HepG2 (cell line): ENCODE measurements around the gene KIF21B. TPM values are rescaled to one million over a fixed set of nuclear protein-coding genes. Genes with fewer than 3 reads are reported as not detected.

ENCODE experiments used
- ATAC-seq: fragments of 200-7000 bp; cut with Tn5 transposase; 3 replicates; pipeline ENCODE4 v1.9.1; 2020; ENCODE audit warnings: mild to moderate bottlenecking, moderate library complexity
- BruUV-seq: library from RNA; stranded (reverse); fragments of 400-500 nt; replicated peaks from 2 replicates; lab custom pipeline; 2021; lab: Mats Ljungman, UMichigan
- CTCF ChIA-PET: fragments of 300-600 bp; formaldehyde crosslinking; extraction: SDS; loops from one replicate; lab custom pipeline; 2021; ENCODE audit warnings: low total read pairs, inconsistent platforms, low intra/inter-chr PET ratio; lab: Yijun Ruan, JAX
- POLR2A ChIA-PET: fragments of 350-600 bp; sonication (Branson Sonifier 250); formaldehyde crosslinking; loops from one replicate; lab custom pipeline; 2020; ENCODE audit warnings: antibody characterized with exemption, inconsistent platforms; lab: Yijun Ruan, JAX
- DNase-seq: peaks from one replicate; pipeline ENCODE4 v3.0.0-alpha.2; 2015; ENCODE audit warnings: low spot score
- FAIRE-seq: peaks from 3 replicates; lab custom pipeline; 2011; peaks lifted over from hg19 to GRCh38; lab: Jason Lieb, UNC
- H2AFZ ChIP-seq: one replicate; pipeline ENCODE4 v1.6.1; 2011; ENCODE audit warnings: low read length, inconsistent platforms
- H3K27ac ChIP-seq: fragments of 300-600 bp; 3 replicates; pipeline ENCODE4 v1.8.0; 2011; ENCODE audit warnings: mixed run types, mild to moderate bottlenecking, mixed read lengths, low read length, inconsistent platforms; ENCODE audit not compliant: insufficient read depth; ENCODE audit errors: extremely low read length
- H3K27me3 ChIP-seq, 2 experiments: fragments of 200-600 bp in 1 of 2; 2 replicates in 1 of 2; 3 replicates in 1 of 2; pipeline versions ENCODE4 v1.6.0 to v1.8.0; 2011; ENCODE audit warnings: low read length in 2 of 2, mild to moderate bottlenecking in 2 of 2, moderate library complexity in 2 of 2, inconsistent platforms in 1 of 2; ENCODE audit not compliant: insufficient read depth in 2 of 2, control insufficient read depth in 1 of 2
- H3K36me3 ChIP-seq, 2 experiments: fragments of 200-600 bp in 1 of 2; replicated peaks in 1 of 2; 2 replicates in 1 of 2; 3 replicates in 1 of 2; pipeline versions ENCODE4 v1.5.1 to v1.8.0; 2011; ENCODE audit warnings: low read length in 2 of 2, inconsistent platforms in 1 of 2; ENCODE audit not compliant: insufficient read depth in 2 of 2, control insufficient read depth in 1 of 2
- H3K4me1 ChIP-seq: 2 replicates; pipeline ENCODE4 v1.5.1; 2012; ENCODE audit warnings: low read length, inconsistent platforms; ENCODE audit not compliant: insufficient read depth
- H3K4me2 ChIP-seq: 2 replicates; pipeline ENCODE4 v1.6.0; 2011; ENCODE audit warnings: low read depth, low read length, inconsistent platforms
- H3K4me3 ChIP-seq, 3 experiments: fragments of 200-600 bp in 1 of 3; sonication (generic), shearing (Covaris generic) in 1 of 3; replicated peaks in 1 of 3; 2 replicates each; pipeline ENCODE4 v1.5.1; 2011 to 2016; ENCODE audit warnings: low read length in 3 of 3, inconsistent platforms in 2 of 3, low read depth in 2 of 3, mild to moderate bottlenecking in 2 of 3, control low read depth in 1 of 3, mixed read lengths in 1 of 3; ENCODE audit not compliant: insufficient read depth in 1 of 3
- H3K79me2 ChIP-seq: one replicate; pipeline ENCODE4 v1.6.1; 2011; ENCODE audit warnings: low read length, inconsistent platforms; ENCODE audit not compliant: insufficient read depth
- H3K9ac ChIP-seq: 2 replicates; pipeline ENCODE4 v1.6.0; 2011; ENCODE audit warnings: mild to moderate bottlenecking, low read depth, low read length, inconsistent platforms; ENCODE audit not compliant: insufficient read depth
- H3K9me3 ChIP-seq: 2 replicates; pipeline ENCODE4 v1.5.1; 2012; ENCODE audit warnings: mild to moderate bottlenecking, low read length
- H4K20me1 ChIP-seq: 2 replicates; pipeline ENCODE4 v1.6.0; 2011; ENCODE audit warnings: inconsistent platforms, mild to moderate bottlenecking, low read length, moderate library complexity; ENCODE audit not compliant: insufficient read depth
- RFXANK ChIP-seq: IDR thresholded peaks from 2 replicates; pipeline ENCODE4 v1.6.1; 2016
- SMC3 ChIP-seq: IDR thresholded peaks from 2 replicates; pipeline ENCODE4 v1.6.1; 2011; ENCODE audit warnings: low read length, improper control_type of control experiment
- ZNF160 ChIP-seq: sonication (generic); formaldehyde crosslinking; IDR thresholded peaks from 2 replicates; pipeline ENCODE4 v1.8.0; 2022; ENCODE audit warnings: mild to moderate bottlenecking, inconsistent platforms, missing genetic modification reagents
- ZNF441 ChIP-seq: sonication (generic); formaldehyde crosslinking; IDR thresholded peaks from 2 replicates; pipeline ENCODE4 v1.7.0; 2021; ENCODE audit warnings: missing genetic modification reagents, borderline replicate concordance
- ZNF646 ChIP-seq: sonication (generic); formaldehyde crosslinking; IDR thresholded peaks from 2 replicates; pipeline ENCODE4 v1.9.0; 2021; ENCODE audit warnings: mild to moderate bottlenecking, missing genetic modification reagents
- WGBS: methylation state at CpG from one replicate; pipeline ENCODE4 v1.1.6; 2017; ENCODE audit warnings: low lambda C conversion rate; 5-methylcytosine and 5-hydroxymethylcytosine counted together
- in situ Hi-C: cut with HindIII; loops from 2 replicates; pipeline ENCODE4 v1.10.0; 2017; ENCODE audit warnings: low pct_unique_long_range_greater_than_20kb; ENCODE audit not compliant: extremely low pct_ligation_motif_present
- intact Hi-C: fragments of 100-400 bp; cut with micrococcal nuclease; formaldehyde crosslinking; loops from one replicate; pipeline ENCODE4 v1.10.0; 2022; ENCODE audit not compliant: unreplicated experiment
- polyA plus RNA-seq, 8 experiments: library from polyadenylated mRNA; depleted of rRNA in 3 of 8; stranded (reverse) in 7 of 8; unstranded in 1 of 8; fragments of >200 nt; fragmentation: Illumina TruSeq in 4 of 8; extraction: Trizol in 4 of 8; gene quantifications; 2 replicates each; pipeline versions ENCODE4 v1.2.1 to v1.2.3, GENCODE V29; 2011 to 2016; ENCODE audit warnings: low read depth in 4 of 8, missing spikeins in 1 of 8, mixed read lengths in 1 of 8; ENCODE audit not compliant: insufficient read depth in 1 of 8
- total RNA-seq, 5 experiments: library from RNA; depleted of rRNA; stranded (reverse); fragments of >200 nt; fragmentation: Illumina TruSeq; extraction: Trizol; gene quantifications; 2 replicates each; pipeline ENCODE4 v1.2.3, GENCODE V29; 2016; ENCODE audit warnings: low read depth in 1 of 5
- TF ChIP-seq, protein P1 (sequence below): sonication (generic); formaldehyde crosslinking; IDR thresholded peaks from 2 replicates; pipeline ENCODE4 v1.5.1; 2020; ENCODE audit warnings: missing genetic modification reagents, mild to moderate bottlenecking, borderline replicate concordance

Gene KIF21B
- total and polyA plus RNA-seq, 2 of the 13 experiments (the other 11 are each of a cell fraction or from before 2014, with no cell fraction given): 0.17 to 0.20 TPM

- TF ChIP-seq SMC3: no peak
These were observed 78.4 kb downstream of the KIF21B start (continued) for GRCh38 chr1:200945111-200945510.

- Histone ChIP-seq H3K27me3 (no peaks in the 10 kb centered on the region), H3K36me3 (no peaks in the 10 kb centered on the region), H3K4me1 (no peaks in the 10 kb centered on the region), H3K9ac (no peak overlapping the region), H3K27ac (no peak overlapping the region), H3K9me3 (no peaks in the 10 kb centered on the region), H3K4me2 (no peak overlapping the region), H3K4me3 (no peak overlapping the region), H4K20me1 (no peaks in the 10 kb centered on the region)
- DNase-seq (no peak), ATAC-seq (no peak), FAIRE-seq (no peak)
- ChIA-PET POLR2A (no interaction called here), CTCF (no interaction called here)
- intact Hi-C loops (no loop called here), in situ Hi-C loops (no loop called here)
- TF ChIP-seq, protein P1, sequence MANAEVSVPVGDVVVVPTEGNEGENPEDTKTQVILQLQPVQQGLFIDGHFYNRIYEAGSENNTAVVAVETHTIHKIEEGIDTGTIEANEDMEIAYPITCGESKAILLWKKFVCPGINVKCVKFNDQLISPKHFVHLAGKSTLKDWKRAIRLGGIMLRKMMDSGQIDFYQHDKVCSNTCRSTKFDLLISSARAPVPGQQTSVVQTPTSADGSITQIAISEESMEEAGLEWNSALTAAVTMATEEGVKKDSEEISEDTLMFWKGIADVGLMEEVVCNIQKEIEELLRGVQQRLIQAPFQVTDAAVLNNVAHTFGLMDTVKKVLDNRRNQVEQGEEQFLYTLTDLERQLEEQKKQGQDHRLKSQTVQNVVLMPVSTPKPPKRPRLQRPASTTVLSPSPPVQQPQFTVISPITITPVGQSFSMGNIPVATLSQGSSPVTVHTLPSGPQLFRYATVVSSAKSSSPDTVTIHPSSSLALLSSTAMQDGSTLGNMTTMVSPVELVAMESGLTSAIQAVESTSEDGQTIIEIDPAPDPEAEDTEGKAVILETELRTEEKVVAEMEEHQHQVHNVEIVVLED (CRISPR knock-in tag): no peak
- no peak for TF ChIP-seq ZNF160 (CRISPR knock-in tag)
- TF ChIP-seq ZNF441: no peak
- no peak for TF ChIP-seq RFXANK (CRISPR knock-in tag)
- TF ChIP-seq ZNF646 (CRISPR knock-in tag): no peak
- TF ChIP-seq, all 625 proteins: peak for 0
- no TSS peak for BruUV-seq
- no peaks in the 10 kb centered on the region for H3K79me2 ChIP-seq
- 44% methylated on average over 4 of the region's 4 CpGs for WGBS
- H2AFZ ChIP-seq: no peak overlapping the region
These were observed 84.6 kb downstream of the KIF21B start for GRCh38 chr1:200938955-200939354.
